GM21381 (cell line): ENCODE data around the gene DEFB124.
"Not testable (repeated sequence)": the region's sequence is repeated elsewhere in the genome, so short reads cannot be mapped to it uniquely, and the experiment has no call there.

Source experiments
- ATAC-seq: cut with Tn5 transposase; IDR thresholded peaks from one replicate; pipeline ENCODE4 v1.9.1; 2021; ENCODE audit warnings: mild to moderate bottlenecking, moderate library complexity; ENCODE audit not compliant: unreplicated experiment

Gene DEFB124, protein sequence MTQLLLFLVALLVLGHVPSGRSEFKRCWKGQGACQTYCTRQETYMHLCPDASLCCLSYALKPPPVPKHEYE

DNA sequence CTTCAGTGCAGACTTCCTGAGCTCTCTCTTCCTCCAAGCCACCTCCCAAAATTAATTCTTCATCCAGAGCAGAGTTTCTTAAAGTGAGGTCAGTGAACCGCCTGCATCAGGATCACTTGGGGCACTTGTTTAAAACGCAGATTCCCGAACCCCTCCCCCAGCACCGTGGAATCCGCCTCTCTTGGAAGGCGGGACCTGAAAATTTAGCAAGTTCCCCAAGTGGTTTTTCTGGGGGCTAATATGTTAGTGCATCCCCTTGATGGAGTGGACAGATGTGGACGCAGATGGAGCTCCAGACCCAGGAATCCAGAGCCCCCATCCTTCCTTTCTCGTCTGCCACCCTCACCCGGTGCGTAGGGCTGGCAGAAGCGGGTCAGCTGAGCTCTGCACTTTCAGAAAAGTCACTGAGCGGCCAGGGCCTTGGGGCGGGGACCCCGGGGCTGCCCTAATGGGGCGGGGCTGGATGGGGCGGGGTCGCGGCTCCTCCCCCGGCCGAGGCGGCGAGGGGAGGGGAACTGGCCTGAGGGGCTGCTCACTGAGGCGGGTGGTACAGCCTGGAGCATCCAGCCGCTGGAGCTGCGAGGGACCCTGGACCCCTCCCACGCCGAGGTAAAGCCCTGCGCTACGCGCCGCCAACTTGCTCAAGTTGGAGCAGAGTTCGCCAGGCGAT is at the start of gene DEFB124, which contains the start of gene REM1:
DEFB124 (minus strand) TSS at position 370 of the 670 bp plus-strand sequence. CDS start 2,114 bp downstream, outside the sequence.
REM1 (plus strand) TSS at position 531 of the 670 bp plus-strand sequence. CDS start 1,158 bp downstream, outside the sequence.
- no peak for ATAC-seq

DNA sequence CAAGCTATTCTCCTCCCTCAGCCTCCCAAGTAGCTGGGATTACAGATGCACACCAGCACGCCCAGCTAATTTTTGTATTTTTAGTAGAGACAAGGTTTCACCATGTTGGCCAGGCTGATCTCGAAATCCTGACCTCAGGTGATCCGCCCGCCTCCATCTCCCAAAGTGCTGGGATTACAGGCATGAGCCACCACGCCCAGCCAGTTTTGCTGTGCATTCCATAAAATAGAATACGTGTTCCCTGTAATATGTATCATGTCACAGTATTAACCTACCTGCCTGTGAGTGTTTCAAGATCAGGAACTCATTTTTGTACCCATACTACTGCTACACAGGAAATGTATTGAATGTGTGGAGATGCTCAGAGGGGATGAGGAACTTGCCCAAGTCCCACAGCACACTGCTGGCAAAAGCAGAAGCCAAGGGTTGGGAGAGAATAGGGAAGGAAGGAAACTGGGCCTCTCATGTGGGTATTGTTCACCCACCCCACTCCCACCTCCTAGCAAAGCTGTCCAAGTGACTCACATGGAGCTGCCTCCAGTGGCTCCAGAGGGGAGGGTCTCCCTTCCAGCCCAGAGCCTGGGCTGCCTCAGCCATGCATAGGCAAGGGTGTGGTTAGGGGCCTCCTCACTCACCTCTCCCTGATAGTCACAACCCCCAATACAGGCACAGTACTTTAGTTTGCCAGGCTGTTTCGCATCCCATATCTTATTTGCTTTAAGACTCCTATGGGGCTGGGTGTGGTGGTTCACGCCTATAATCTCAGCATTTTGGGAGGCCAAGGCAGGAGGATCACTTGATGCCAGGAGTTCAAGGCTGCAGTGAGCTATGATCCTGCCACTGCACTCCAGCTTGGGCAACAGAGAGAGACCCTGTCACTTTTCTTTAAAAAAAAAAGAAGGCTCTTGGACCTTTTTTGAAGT is 48.7 kb upstream of the DEFB124 start:
- ATAC-seq, result no peak

DNA sequence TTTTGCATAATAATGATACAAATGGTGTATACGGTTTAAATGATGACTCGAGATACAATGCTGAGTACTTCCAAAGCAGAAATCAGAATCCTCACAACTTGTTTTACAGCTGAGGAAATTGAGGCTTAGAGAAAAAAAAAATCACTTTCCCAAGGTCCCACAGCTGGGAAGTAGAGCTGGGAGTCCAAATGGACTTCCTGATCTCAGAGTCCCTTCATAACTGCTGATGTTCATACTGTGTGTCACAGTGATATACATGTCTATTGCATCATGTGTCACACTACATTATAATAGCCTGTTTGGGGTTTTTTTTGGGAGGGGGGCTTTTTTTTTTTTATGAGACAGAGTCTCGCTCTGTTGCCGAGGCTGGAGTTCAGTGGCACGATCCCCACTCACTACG is 47.8 kb upstream of the DEFB124 start:
- ATAC-seq, result no peak

DNA sequence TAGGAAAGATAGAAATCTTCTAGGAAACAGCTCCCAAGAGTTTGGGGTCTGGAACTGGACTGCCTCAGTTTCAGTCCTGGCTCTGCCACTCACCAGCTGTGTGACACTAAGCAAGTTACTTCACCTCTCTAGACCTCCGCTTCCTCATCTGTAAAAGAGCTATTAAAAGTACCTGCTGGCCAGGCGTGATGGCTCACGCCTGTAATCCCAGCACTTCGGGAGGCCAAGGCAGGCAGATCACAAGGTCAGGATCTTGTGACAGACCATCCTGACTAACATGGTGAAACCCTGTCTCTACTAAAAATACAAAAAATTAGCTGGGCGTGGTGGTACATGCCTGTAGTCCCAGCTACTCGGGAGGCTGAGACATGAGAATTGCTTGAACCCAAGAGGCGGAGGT is 46.3 kb upstream of the DEFB124 start:
- ATAC-seq, result not testable (repeated sequence)

DNA sequence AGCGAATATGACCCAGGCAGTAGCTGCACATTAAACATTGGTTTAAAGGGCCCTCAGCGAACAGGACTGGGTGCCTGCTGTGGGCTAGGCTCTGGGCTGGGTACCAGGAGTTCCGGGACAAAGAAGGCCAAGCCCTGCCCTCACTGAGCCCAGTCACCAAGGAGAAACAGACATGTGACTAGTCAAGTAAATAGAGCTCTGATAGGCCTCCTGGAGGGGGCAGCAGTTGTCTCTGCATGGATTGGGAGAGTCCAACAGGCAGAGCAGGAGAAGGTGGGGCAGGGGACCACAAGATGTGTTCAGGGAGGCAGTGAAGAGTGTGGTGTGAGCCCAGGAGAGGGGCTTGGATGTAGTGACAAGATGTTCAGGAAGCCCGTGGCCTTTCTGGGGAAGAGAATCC is 42.4 kb upstream of the DEFB124 start:
- no peak for ATAC-seq

DNA sequence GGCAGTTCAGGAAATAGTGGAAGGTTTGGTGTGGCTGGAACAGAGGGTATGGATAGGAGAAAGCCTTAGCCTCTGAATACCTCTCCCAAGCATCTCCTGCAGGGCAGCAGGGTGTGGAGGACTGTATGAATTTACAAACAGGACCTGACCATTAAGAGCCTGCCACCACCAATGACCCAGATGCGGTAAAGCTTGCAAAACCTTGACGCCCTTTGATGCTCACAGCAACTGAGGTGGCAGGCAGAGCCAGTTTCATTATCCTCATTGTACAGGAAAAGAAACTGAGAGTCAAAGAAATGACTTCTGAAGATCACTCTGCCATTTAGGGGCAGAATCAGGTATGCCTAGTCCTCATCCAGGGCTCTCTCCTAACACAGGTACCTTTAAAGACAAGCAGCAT is 41.7 kb upstream of the DEFB124 start:
- no peak for ATAC-seq

DNA sequence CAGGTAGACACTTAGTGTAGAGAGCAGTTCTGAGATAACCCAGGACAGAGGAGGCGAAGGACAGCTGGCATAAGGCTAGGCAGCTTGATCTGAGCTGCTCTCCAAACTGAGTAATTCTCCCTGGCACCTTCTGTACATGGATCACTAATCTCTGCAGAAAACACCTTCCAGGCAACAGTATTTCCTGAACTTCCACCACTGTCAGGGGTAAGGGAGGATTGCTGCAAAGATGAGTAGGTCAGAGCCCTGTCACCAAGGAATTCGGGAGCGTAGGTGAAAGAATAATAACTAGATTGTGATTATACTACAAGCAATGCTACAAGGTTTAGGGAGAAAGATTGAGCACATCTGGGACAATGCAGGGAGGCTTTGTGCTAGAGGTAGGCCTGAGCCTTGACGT is 41.2 kb upstream of the DEFB124 start:
- ATAC-seq, result no peak

DNA sequence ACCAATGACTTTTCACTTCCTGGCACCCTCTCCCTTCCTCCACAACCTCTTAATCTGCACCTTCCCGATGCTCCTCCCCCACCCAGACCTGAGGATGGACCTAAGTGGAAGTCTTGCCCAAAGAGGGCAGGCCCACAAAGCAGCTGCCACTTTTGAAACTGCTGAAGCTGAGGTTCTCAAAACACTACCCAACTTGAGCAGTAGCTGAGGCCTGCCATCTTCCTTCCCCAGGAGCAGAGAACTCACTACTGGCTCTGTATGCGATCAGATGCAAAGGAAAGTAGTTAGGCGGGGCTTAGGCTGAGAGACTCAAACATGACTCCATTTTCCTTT is 40.8 kb upstream of the DEFB124 start:
- ATAC-seq, result no peak

DNA sequence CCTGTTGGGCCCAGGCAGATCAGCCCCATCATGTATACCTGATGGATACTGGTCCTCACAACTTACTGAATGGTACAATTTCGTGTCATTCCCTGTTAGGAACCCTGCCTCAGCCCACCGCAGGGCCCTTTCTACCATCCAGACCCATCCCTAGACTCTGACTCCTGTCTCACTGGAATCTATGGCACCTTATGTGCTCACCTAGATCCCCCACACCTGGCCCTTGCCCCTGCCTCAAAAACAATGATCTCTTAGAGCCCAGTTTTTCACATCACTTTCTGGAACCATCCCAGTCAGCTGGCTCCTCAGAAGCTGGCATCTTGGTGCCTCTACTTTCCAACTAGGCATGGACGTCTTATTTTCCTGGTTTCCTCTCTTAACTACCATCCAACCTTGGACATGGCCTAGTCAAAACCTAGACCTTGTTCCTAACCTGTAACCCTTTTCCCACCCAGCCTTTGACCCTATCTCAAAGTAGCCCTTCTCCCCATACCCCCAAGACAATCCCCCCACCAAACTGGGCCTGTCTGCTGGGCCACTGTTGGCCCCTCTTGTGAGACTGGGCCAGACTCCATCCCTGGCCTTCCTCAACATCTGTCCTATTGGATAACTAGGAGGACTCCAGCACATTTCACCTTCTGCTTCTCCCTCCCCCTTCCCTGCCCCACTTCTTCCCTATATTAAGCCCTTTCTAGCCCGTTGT is 40.3 kb upstream of the DEFB124 start:
- ATAC-seq, result no peak

DNA sequence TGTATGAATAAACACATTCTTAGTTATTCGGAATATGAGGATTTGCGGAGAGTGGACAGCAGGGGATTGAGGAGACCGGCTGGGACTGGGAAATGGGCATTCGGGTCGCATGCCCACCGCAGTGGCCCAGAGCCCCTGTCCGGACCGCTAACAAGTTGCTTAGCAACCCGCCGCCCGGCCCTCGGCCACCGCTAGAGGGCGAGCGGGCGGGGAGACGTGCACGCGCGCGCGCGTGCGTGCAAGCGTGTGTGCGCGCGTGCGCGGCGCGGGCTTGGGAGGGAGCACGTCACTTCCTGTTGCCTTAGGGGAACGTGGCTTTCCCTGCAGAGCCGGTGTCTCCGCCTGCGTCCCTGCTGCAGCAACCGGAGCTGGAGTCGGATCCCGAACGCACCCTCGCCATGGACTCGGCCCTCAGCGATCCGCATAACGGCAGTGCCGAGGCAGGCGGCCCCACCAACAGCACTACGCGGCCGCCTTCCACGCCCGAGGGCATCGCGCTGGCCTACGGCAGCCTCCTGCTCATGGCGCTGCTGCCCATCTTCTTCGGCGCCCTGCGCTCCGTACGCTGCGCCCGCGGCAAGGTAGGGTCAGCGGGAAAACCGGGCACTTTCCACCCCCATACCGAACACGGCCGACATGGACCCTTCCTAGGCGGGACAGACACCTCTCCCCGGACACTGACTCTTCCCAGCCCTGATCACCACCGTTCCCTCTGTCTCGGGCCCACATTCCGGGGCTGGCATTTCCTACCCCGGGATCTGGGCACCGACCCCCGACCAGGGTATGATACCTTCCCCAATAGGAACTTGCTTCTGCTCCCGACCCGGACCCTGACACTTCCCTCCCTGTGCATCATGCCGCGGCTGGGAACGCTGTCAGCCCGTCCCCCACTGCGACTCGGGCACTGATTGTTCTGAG is 39.5 kb upstream of the DEFB124 start, which contains the start of gene HM13:
HM13 (plus strand) TSS at position 289 of the 918 bp plus-strand sequence; CDS start at position 399, 110 bp downstream.
- ATAC-seq, result peak; percentile 84

DNA sequence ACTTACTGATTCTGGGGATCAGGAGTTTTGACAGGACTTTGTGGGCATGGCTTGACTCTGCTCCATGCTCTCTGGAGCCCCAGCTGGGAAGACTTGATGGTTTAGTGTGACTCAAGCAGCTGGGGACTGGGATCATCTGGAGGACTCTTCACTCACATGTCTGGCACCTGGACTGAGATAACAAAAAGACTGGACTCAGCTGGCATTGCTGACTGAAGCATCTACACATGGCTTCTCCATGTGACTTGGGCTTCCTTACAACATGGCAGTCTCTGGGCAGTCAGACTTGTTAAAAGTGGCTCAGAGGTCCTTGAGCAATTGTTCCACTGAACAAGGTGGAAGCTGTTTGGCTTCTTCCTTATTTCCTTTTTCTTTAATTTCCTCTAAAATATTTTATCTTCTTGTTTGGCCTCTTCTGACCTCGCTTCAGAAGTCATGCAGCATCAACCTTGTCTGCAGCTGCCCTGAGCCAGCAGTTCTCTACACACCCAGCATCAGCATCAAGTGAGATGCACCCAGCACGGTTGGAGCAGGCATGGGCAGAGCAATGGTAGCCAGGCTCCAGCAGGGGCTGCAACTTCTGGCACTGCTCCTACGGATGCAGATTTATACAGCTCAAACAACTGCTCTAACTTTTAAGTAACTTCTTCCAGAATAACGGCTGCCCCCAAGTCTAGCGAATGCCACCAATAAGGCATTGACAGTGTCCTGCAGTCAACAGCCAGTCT is 33.8 kb upstream of the DEFB124 start:
- no peak for ATAC-seq

DNA sequence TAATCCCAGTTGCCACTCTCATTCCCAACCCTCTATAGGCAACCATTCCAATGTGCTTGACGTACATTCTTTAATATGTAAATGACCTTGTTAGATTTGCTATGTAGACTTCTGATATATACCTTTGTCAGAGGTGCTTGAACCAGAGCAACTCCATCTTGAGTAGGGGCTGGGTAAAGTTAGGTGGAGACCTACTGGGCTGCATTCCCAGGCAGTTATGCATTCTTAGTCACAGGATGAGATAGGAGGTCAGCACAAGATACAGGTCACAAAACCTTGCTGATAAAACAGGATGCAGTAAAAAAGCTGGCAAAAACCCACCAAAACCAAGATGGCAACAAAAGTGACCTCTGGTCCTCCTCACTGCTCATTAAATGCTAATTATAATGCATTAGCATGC is 31.0 kb upstream of the DEFB124 start:
- ATAC-seq, result no peak

DNA sequence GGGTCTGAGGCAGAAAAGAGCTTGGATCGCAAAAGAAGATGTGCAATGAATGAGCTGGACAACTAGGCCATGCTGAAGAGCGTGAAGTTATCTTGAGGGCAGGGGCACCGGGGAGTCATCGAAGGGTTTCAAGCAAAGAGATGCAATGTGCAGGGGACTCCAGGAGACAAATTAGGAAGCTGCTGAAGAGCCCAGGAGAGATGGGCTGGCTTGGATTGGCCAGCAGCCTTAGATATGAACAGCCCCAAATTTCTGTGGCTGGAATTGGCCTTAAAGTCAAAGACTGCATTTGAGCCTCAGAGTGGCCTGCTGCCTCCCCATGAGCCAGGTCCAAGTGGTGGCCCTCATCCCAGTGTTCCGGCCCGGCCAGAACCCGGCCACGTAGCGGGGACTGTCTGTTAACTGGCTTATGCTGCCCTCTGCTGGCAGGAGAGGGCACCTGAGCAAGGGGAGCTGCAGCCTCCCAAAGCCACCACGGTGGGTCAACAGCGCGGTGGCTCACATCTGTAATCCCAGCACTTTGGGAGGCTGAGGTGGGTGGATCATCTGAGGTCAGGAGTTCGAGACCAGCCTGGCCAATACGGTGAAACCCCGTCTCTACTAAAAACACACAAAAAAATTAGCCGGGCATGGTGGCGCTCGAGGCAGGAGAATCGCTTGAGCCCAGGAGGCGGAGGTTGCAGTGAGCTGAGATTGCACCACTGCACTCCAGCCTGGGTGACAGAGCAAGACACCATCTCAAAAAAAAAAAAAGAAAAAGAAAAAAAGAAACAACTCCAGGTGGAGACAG is 28.2 kb upstream of the DEFB124 start:
- peak; percentile 90 for ATAC-seq

DNA sequence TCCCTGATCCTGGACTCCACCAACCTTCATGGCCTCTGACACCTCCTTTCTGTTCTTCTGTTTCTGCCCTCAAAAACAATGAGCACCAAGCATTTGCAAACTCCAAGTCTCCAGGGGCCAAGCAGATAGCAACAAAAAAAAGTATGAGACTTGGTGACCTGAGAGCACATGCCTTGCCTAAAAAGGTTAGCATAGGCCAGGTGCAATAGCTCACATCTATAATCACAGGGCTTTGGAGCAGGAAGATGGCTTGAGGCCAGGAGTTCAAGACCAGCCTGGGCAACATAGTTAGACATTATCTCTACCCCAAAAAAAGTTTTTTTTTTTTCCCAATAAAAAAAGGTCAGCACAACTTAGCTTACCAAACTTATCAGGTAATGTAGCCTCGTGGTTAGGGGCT is 25.6 kb upstream of the DEFB124 start:
- ATAC-seq, result no peak

DNA sequence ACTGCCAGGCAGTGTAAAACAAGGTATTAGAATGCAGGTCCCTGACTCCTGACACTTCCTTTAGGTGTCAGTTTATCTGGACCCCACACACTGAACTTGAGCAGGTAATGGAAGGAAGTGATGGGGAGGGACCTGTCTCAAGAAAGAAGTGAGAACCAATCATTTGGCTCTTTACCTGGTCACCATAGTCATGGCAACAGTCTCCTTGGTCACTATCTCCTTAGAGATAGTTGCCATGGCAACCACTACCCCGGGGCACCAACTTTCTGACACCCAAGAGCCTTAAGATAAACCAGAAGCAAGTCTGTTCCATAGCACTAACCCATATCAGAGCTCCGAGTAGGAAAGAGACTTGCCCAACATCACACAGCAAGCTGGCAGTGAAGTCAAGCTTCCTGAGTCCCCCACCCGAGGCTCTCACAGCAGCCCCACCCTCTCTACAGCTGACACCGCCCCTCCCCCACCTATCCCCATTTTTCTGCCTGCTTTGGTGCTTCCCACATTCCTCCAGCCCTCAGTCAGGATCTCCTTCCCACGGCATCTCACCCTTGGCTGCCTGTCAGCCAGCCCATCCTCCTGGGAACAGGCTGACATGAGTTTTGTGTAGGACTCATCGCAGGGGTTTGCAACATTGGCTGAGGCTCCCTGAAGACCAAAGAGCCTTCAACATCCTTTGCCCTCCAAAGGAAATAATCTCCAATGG is 23.1 kb upstream of the DEFB124 start:
- ATAC-seq, result no peak

DNA sequence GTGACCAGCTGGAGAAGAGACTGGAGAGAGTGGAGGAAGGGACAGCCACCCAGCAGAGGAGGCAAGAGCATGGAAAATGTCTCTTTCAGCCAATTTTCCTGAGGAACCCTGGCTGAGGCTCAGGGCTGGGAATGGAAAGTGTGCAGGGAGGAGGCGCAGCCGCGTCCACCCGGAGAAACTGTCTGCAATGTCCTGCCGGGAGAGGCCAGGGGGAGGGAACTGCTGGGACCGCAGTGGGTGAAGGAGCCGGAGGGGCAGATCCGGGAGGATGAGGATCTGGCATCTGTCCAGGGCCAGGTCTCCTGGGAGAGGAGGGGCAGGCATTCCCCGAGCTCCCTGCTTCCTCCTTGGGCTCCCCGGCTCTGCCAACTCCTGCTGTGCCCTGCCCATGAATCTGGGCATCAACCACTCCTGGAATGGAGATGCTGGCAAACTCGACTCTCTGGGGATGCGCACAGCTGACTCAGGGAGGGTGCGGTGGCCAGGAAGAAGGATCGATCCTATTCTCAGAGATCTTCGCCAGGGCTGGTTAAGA is 21.9 kb upstream of the DEFB124 start:
- no peak for ATAC-seq

DNA sequence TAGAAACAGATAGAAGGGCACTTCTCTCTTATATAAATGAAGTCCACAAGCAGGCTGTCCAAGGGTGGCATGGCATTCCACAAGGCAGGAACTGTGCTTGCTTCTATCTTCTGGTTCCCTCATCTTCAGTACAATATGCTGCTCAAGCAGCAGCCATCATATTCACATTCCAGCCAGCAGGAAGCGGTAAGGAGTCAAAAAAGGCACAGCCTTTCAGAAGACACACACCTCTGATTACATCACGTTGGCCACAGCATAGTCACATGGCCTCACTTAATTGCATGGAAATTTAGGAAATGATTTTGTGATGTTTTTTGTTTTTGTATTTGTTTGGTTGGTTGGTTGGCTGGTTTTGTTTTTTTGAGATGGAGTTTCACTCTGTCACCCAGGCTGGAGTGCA is 19.2 kb upstream of the DEFB124 start:
- no peak for ATAC-seq

DNA sequence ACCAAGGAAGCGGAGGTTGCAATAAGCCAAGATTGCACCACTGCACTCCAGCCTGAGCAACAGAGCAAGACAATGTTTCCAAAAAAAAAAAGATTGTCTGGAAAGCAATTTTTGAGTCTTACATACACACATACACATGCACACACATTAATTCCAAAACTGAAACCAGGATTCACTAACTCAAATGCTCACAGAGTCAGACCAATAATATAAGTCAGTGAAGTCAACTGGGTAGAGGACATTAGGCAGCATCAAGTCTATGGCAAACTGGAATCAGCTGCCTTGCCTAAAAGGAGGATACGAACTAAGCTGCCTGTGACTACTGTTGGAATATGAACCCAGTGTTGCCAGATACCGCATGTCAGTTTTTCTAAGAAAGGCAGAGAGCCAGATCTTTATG is 15.8 kb upstream of the DEFB124 start:
- ATAC-seq, result no peak
